ENCODE data around the gene ATF6B.
"Not testable (repeated sequence)": the region's sequence is repeated elsewhere in the genome, so short reads cannot be mapped to it uniquely, and the experiment has no call there.

The ATF6B gene

DNA sequence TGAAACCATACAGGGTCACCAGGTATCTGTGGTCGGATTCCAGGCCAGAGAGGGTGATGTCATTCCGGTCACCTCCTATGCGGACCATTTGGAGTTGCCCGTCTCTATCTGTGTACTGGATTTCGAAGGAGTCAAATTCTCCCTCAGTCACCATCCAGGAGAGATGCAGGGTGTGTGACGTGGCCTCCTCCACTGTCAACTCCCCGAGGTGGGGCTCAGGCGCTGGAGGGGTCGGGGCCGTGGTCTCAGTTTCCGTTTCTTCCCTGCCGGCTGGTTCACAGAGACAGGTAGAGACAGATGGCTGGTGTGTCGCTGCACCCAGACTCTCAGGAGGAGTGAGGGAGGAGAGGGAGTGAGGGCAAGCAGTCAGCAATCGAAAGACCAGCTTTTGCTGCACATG lies 59.2 kb downstream of the ATF6B start:
- Histone ChIP-seq H3K4me3 (ENCODE audit: low read length) (no peak overlapping the region), H3K36me3 (ENCODE audit: control insufficient read depth, low read depth, low read length) (no peaks in the 10 kb centered on the region), H3K9me3 (ENCODE audit: control insufficient read depth, low read depth, low read length) (no peaks in the 10 kb centered on the region), H3K27ac (ENCODE audit: low read length) (no peak overlapping the region), H3K27me3 (ENCODE audit: control insufficient read depth, insufficient read depth, low read length) (no peaks in the 10 kb centered on the region), H3K4me1 (ENCODE audit: control insufficient read depth, low read depth, low read length) (peaks cover 7% of the 10 kb centered on the region), H3K9ac (ENCODE audit: low read length) (no peak overlapping the region)

DNA sequence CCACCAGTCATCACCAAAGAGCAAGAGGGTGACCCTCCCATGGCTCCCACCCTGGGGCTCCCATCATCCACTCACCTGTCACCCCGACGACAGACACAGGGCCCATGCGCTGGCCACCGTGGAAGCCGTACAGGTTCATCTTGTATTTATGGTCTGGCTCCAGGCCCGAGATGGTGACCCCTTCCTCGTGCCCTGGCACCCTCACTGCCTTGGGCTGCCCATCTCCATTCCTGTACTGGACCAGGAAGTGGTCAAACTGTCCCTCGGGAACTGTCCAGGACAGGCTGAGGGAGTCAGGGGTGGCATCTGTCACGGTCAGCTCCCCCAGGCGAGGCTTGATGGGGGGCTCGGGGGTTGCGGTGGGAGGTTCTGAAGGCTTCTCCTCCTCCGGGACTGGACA lies 59.7 kb downstream of the ATF6B start:
- not testable (repeated sequence) for H3K36me3 ChIP-seq (ENCODE audit: control insufficient read depth, low read depth, low read length); H3K9ac ChIP-seq (ENCODE audit: low read length); H3K27ac ChIP-seq (ENCODE audit: low read length); H3K27me3 ChIP-seq (ENCODE audit: control insufficient read depth, insufficient read depth, low read length); H3K4me3 ChIP-seq (ENCODE audit: low read length); H3K4me1 ChIP-seq (ENCODE audit: control insufficient read depth, low read depth, low read length); H3K9me3 ChIP-seq (ENCODE audit: control insufficient read depth, low read depth, low read length)

DNA sequence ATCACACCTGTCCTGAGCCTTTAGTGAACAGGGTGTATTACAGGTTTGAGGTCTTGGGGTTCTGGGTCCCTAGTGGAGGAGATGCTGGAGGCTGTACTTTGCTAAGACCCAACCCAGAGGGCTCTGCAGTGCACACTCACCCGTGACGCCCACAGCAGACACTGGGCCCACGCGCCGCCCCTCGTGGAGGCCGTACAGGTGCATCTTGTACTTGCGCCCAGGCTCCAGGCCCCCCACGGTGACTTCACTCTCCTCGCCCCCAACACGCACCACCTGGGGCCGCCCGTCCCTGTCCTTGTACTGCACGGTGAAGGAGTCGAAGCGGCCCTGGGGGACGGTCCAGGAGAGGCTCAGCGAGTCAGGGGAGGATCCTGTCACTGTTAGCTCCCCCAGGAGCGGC lies 60.5 kb downstream of the ATF6B start:
- not testable (repeated sequence) for H3K4me1 ChIP-seq (ENCODE audit: control insufficient read depth, low read depth, low read length); H3K27ac ChIP-seq (ENCODE audit: low read length); H3K4me3 ChIP-seq (ENCODE audit: low read length); H3K9ac ChIP-seq (ENCODE audit: low read length); H3K36me3 ChIP-seq (ENCODE audit: control insufficient read depth, low read depth, low read length); H3K27me3 ChIP-seq (ENCODE audit: control insufficient read depth, insufficient read depth, low read length); H3K9me3 ChIP-seq (ENCODE audit: control insufficient read depth, low read depth, low read length)
